Left ventricle myocardium superior (tissue), 1 donor: ENCODE results near the gene NXNL1. TPM values are rescaled to one million over a fixed set of nuclear protein-coding genes. Genes with fewer than 3 reads are reported as not detected.
A peak's percentile ranks its signal among the peaks of the same experiment; 100 is the strongest.
"Not testable (repeated sequence)": the region's sequence is repeated elsewhere in the genome, so short reads cannot be mapped to it uniquely, and the experiment has no call there.

Experiments
- ATAC-seq: fragments of 200-7000 bp; cut with Tn5 transposase; one replicate; pipeline ENCODE4 v1.9.1; 2020; ENCODE audit warnings: mild to moderate bottlenecking, moderate library complexity
- DNase-seq: peaks from one replicate; pipeline ENCODE4 v3.0.0-alpha.2; 2020
- intact Hi-C: fragments of 100-400 bp; cut with micrococcal nuclease; formaldehyde crosslinking; loops from one replicate; pipeline ENCODE4 v1.11.0; 2022
- long read RNA-seq: library from polyadenylated mRNA; unstranded; transcript quantifications from one replicate; pipeline ENCODE4 v2.0.0, GENCODE V29; 2021
- total RNA-seq: library from RNA; stranded (reverse); fragmentation: NEBNext Ultra II Directional; extraction: Animal tissue kit (Norgen Biotek cat#: 25700); gene quantifications from one replicate; pipeline ENCODE4 v1.2.1, GENCODE V29; 2021
- donor health status: DM: no; HTN: yes; CAD: no; lungs with severe emphysema.

The NXNL1 gene
- not detected for total RNA-seq
- long read RNA-seq, partial matches to known transcripts: 0 of 2 reads
- long read RNA-seq, other reads (novel, unspliced or antisense): 2 of 2 reads

DNA sequence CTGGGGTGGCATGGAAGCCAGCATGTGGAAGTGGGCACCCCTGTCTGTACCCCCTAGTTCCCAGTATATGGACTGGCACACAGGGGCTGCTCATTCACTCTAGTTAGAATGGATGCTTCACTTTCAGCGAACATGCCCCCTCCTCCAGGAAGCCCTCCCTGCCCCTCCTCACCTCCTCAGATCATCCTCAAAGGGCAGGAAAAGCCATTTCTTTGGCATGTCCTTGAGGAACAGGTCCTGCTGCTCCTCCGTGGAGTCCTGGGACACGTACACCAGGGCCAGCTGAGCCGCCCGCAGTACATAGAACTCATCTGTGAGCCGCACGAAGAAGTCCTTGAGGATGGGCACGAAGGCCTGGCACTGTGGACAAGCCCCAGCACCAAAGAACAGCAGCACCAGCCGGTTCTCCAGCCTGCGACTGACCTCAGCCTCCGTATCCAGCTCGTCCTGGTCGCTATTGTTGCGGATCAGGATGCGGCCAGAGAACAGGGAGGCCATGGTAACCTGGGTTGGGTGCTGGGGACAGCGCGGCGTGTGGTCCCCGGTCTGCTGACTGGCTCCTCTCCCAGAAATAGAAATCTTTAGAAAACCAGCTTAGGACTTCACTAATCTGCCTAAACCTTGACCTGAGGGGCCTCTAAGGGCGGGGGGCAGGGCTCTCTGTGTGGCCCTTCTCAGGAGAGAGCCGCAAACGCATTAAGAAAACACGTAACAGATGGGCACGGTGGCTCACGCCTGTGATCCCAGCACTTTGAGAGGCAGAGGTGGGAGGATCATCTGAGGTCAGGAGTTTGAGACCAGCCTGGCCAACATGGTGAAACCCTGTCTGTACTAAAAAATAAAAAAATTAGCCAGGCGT, at the start of gene NXNL1:
Gene NXNL1 (minus strand): TSS at position 555 of the 859 bp plus-strand sequence. CDS start 57 bp downstream, at position 498.
- no peak for DNase-seq
- intact Hi-C loops: no loop called here

GRCh38 chr19:17508558-17508933, 47.8 kb upstream of the NXNL1 start:
- ATAC-seq: not testable (repeated sequence)

More for the DNA sequence above, at the start of gene NXNL1:
- no peak for ATAC-seq

GRCh38 chr19:17506745-17507144, 46.0 kb upstream of the NXNL1 start:
- DNase-seq (no peak), ATAC-seq (no peak)

More at GRCh38 chr19:17508558-17508933, 47.8 kb upstream of the NXNL1 start:
- DNase-seq, intact Hi-C loops: not testable (repeated sequence)

DNA sequence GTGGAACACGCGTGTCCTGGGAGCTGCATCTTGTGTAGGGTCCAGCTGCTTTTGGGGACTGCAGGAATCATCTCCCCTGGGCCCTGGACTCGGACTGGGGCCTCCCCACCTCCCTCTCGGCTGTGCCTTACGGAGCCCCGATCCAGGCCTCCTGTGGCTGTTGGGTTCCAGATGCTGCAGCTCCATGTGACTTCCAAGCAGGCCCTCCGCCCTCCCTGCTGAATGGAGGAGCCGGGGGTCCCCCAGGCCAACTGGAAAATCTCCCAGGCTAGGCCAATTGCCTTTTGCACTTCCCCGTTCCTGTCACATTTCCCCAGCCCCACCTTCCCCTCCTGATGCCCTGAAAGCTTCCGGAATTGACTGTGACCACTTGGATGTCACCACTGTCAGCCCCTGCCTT, 44.5 kb upstream of the NXNL1 start:
- intact Hi-C loops: no loop called here
- ATAC-seq (no peak), DNase-seq (no peak)

More at GRCh38 chr19:17506745-17507144, 46.0 kb upstream of the NXNL1 start:
- intact Hi-C loops: no loop called here

- intact Hi-C loops: no loop called here
- ATAC-seq (no peak), DNase-seq (no peak)
These were observed 43.7 kb upstream of the NXNL1 start for GRCh38 chr19:17504456-17504855.

- DNase-seq (no peak), ATAC-seq (no peak)
- intact Hi-C loops: no loop called here
These were observed 43.3 kb upstream of the NXNL1 start for GRCh38 chr19:17504030-17504429.

- intact Hi-C loops: no loop called here
These were observed 42.5 kb upstream of the NXNL1 start for GRCh38 chr19:17503240-17503639.

DNA sequence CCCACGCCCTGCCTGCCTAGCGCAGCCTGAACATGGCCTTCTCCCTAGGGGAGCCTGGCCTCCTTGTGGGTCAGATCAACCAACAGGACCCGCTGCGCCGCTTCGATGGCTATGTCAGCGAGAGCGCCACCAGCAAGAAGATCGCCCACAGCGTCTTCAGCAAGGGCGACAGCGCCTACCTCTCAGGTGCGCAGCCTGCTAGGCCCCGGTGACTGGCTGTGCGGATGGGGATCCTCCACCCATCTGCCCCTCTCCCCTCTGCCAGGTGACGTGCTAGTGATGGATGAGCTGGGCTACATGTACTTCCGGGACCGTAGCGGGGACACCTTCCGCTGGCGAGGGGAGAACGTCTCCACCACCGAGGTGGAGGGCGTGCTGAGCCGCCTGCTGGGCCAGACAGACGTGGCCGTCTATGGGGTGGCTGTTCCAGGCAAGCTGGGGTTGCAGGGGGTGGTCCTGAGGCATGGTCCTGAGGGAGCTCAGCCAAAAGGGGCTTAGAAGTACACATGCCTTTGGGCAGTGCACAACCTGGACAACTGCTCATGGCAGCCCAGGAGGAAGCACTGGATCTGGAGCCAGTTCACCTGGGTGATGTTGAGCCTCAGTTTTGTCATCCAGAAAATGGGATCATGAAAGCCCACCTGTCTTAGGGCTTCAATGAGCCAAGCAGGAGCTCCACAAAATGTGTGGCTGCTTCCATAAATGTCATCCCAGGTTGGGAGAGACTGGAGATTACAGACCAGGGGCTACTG, 39.9 kb upstream of the NXNL1 start:
- DNase-seq (no peak), ATAC-seq (no peak)
- intact Hi-C loops: no loop called here

More at GRCh38 chr19:17503240-17503639, 42.5 kb upstream of the NXNL1 start:
- ATAC-seq: no peak
- DNase-seq: no peak

DNA sequence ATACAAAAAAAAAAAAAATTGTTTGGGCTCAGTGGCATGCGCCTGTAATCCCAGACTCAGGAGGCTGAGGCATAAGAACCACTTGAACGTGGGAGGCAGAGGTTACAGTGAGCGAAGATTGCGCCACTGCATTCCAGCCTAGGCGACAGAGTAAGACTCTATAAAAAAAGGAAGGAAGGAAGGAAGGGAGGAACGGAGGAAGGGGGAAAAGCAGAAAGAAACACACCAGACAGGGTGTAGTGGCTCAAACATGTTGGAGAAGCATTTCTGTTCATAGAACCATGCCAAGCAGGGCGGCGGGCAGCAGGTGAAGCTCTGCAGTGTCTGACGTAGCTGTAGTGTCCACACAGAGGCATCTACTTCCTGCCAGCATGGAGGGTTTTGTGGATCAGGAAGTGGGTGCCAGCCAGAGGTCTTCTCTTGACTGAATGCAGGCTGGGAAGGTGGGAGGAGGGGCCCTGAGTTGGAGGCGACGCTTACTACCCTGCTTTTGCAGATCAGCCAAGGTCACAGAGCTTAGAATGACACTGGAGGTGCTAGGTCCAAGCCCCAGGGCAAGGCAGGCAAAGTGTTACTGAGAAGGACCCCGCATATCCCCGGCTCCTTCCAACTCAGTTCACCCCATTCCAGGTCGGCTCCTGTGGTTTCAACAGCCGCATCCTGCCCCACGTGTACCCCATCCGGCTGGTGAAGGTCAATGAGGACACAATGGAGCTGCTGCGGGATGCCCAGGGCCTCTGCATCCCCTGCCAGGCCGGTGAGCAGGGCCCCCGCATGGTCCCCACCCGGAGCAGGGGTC, 39.1 kb upstream of the NXNL1 start:
- ATAC-seq: peak; percentile 9
- intact Hi-C loops: no loop called here
- DNase-seq: peak; percentile 50

DNA sequence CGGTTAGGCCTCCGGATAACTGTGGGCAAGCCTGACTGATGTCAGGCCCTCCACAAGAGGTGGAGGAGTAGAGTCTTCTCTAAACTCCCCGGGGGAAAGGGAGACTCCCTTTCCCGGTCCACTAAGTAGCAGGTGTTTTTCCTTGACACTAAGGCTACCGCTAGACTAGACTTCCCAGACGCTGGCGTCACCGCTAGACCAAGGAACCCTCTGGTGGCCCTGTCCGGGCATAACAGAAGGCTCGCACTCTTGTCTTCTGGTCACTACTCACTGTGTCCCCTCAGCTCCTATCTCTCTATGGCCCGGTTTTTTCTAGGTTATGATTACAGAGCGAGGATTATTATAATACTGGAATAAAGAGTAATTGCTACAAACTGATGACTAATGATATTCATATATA, 38.3 kb upstream of the NXNL1 start:
- DNase-seq, intact Hi-C loops, ATAC-seq: not testable (repeated sequence)

- DNase-seq (no peak), ATAC-seq (no peak)
- intact Hi-C loops: no loop called here
These were observed 36.5 kb upstream of the NXNL1 start for GRCh38 chr19:17497149-17497798.

- DNase-seq: peak; percentile 81
- intact Hi-C loops: no loop called here
- ATAC-seq: peak; percentile 71
These were observed 35.7 kb upstream of the NXNL1 start for GRCh38 chr19:17496337-17496997.

- ATAC-seq: no peak
- DNase-seq: no peak
- intact Hi-C loops: no loop called here
These were observed 35.0 kb upstream of the NXNL1 start for GRCh38 chr19:17495639-17496296.

GRCh38 chr19:17491287-17491686, 30.6 kb upstream of the NXNL1 start:
- intact Hi-C loops: no loop called here
- DNase-seq (no peak), ATAC-seq (no peak)

- ATAC-seq (no peak), DNase-seq (no peak)
These were observed 29.7 kb upstream of the NXNL1 start for GRCh38 chr19:17490411-17490810.

DNA sequence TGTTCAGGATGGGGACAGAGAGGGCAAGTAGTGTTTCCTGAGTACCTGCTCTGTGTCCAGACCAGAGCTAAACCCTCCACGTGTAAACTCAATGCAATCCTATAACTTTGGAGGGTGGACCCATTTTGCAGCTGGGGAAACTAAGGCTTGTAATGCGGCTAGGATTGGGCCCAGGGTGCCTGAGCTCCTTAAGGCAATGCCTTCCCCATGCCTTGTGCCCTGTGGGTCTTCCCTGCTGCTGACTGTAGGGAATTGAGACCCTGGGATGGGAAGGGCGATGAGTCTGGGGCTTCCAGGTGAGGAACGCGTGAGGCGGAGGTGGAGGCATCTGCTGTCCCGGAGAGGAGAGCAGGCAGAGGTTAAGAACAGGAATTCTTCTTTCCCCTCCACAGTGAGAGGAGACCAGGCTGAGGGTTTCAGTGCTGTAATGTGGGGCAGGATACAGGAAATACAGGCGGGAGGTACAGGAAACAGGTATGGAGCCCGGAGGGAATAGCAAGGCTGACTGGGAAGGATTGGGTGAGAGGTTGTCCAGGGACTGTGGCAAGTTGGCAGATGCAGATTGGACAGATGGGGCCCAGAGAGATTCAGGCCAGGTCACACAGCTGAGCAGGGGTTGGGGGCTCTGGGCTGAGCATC, 28.8 kb upstream of the NXNL1 start:
- ATAC-seq (no peak), DNase-seq (no peak)
- intact Hi-C loops: no loop called here

More at GRCh38 chr19:17490411-17490810, 29.7 kb upstream of the NXNL1 start:
- intact Hi-C loops: no loop called here
